Sigmoid colon (tissue), 4 donors: ENCODE data around the gene POLD2.
"Not testable (repeated sequence)": the region's sequence is repeated elsewhere in the genome, so short reads cannot be mapped to it uniquely, and the experiment has no call there.

Experiments used
- CTCF ChIP-seq, 4 experiments: fragments of 450-650 bp in 3 of 4; fragments of 200-600 bp in 1 of 4; IDR thresholded peaks; one replicate each; pipeline ENCODE4 v1.5.1; 2016 to 2019; ENCODE audit warnings: antibody characterized with exemption in 4 of 4, mild to moderate bottlenecking in 3 of 4, moderate library complexity in 2 of 4
- EP300 ChIP-seq, 4 donors: sonication (generic); formaldehyde crosslinking; IDR thresholded peaks; one replicate each; pipeline ENCODE4 v1.6.1; 2017; ENCODE audit warnings: antibody characterized with exemption in 4 of 4

GRCh38 chr7:44126574-44126973 lies 3.2 kb upstream of the POLD2 start:
- not testable (repeated sequence) for TF ChIP-seq CTCF, EP300 (IDR thresholded peaks at IDR 0.05)
